ENCODE results near the gene MAP1B.

MAP1B gene

GRCh38 chr5:72096602-72097188 is 10.6 kb upstream of the MAP1B start:
- no peak for DNase-seq (ENCODE audit: low spot score)

- peak; percentile 24 for DNase-seq (ENCODE audit: low spot score)
These were observed 5.4 kb upstream of the MAP1B start for GRCh38 chr5:72101828-72102227.

GRCh38 chr5:72106817-72107130 is 501 bp upstream of the MAP1B start:
- DNase-seq (ENCODE audit: low spot score): no peak

GRCh38 chr5:72107901-72108201 is 576 bp downstream of the MAP1B start:
- no peak for DNase-seq (ENCODE audit: low spot score)

GRCh38 chr5:72108202-72109061 is 1.2 kb downstream of the MAP1B start:
- DNase-seq (ENCODE audit: low spot score): peak; percentile 87

- DNase-seq (ENCODE audit: low spot score): no peak
These were observed 1.8 kb downstream of the MAP1B start for GRCh38 chr5:72109062-72109411.

- DNase-seq (ENCODE audit: low spot score): no peak
These were observed 2.4 kb downstream of the MAP1B start for GRCh38 chr5:72109625-72110024.

GRCh38 chr5:72110394-72111013 is 3.2 kb downstream of the MAP1B start:
- DNase-seq (ENCODE audit: low spot score): no peak

- no peak for DNase-seq (ENCODE audit: low spot score)
These were observed 5.1 kb downstream of the MAP1B start for GRCh38 chr5:72112389-72112788.

- no peak for DNase-seq (ENCODE audit: low spot score)
These were observed 7.4 kb downstream of the MAP1B start for GRCh38 chr5:72114629-72115028.

- no peak for DNase-seq (ENCODE audit: low spot score)
These were observed 8.0 kb downstream of the MAP1B start for GRCh38 chr5:72115296-72115695.

- no peak for DNase-seq (ENCODE audit: low spot score)
These were observed 10.0 kb downstream of the MAP1B start for GRCh38 chr5:72117307-72117706.

GRCh38 chr5:72121052-72121779 is 13.9 kb downstream of the MAP1B start:
- DNase-seq (ENCODE audit: low spot score): no peak

- no peak for DNase-seq (ENCODE audit: low spot score)
These were observed 14.6 kb downstream of the MAP1B start for GRCh38 chr5:72121780-72122445.

GRCh38 chr5:72122602-72123001 is 15.3 kb downstream of the MAP1B start:
- no peak for DNase-seq (ENCODE audit: low spot score)

GRCh38 chr5:72123764-72124376 is 16.6 kb downstream of the MAP1B start:
- DNase-seq (ENCODE audit: low spot score): no peak

- no peak for DNase-seq (ENCODE audit: low spot score)
These were observed 18.1 kb downstream of the MAP1B start for GRCh38 chr5:72125271-72125940.

GRCh38 chr5:72125941-72126620 is 18.8 kb downstream of the MAP1B start:
- no peak for DNase-seq (ENCODE audit: low spot score)

- DNase-seq (ENCODE audit: low spot score): no peak
These were observed 19.5 kb downstream of the MAP1B start for GRCh38 chr5:72126796-72127195.

GRCh38 chr5:72129725-72130124 is 22.4 kb downstream of the MAP1B start:
- no peak for DNase-seq (ENCODE audit: low spot score)

- DNase-seq (ENCODE audit: low spot score): no peak
These were observed 23.1 kb downstream of the MAP1B start for GRCh38 chr5:72130351-72130761.

All from AG08396 (cell line).